Retinal pigment epithelial cell (primary cell): ENCODE data around the gene TRIM52.
"Not testable (repeated sequence)": the region's sequence is repeated elsewhere in the genome, so short reads cannot be mapped to it uniquely, and the experiment has no call there.

Experiments
- DNase-seq: peaks from one replicate; pipeline ENCODE4 v3.0.0-alpha.2; 2010; ENCODE audit warnings: low read depth
- H3K4me3 ChIP-seq: 2 replicates; pipeline ENCODE4 v1.5.1; 2011; ENCODE audit warnings: mild to moderate bottlenecking, low read length, control low read depth, moderate library complexity
- CTCF ChIP-seq: conservative IDR thresholded peaks from 2 replicates; pipeline ENCODE4 v1.5.1; 2011; ENCODE audit warnings: low read depth, low read length, control low read depth, inconsistent platforms

TRIM52 gene

GRCh38 chr5:181260720-181261319 lies at the start of gene TRIM52:
Gene TRIM52, minus strand, starts transcription at chr5:181261143. Its CDS starts 330 bp downstream, at chr5:181260813.
- peak within 1 kb of the TSS; percentile 96 for H3K4me3 ChIP-seq
- DNase-seq = no peak
- no peak for TF ChIP-seq CTCF

- not testable (repeated sequence) for DNase-seq, H3K4me3 ChIP-seq
Observed at GRCh38 chr5:181287331-181287730, 26.4 kb upstream of the TRIM52 start.

- DNase-seq, H3K4me3 ChIP-seq: not testable (repeated sequence)
Observed at GRCh38 chr5:181285962-181286705, 25.2 kb upstream of the TRIM52 start.

- peak; percentile 7 for TF ChIP-seq CTCF
Observed at GRCh38 chr5:181283841-181284755, 23.2 kb upstream of the TRIM52 start.

GRCh38 chr5:181283347-181283746 lies 22.4 kb upstream of the TRIM52 start:
- no peak overlapping the region for H3K4me3 ChIP-seq
- TF ChIP-seq CTCF = no peak
- DNase-seq = no peak

More at GRCh38 chr5:181283841-181284755, 23.2 kb upstream of the TRIM52 start:
- DNase-seq, H3K4me3 ChIP-seq: not testable (repeated sequence)

GRCh38 chr5:181282874-181283273 lies 21.9 kb upstream of the TRIM52 start:
- no peak overlapping the region for H3K4me3 ChIP-seq
- TF ChIP-seq CTCF = no peak
- DNase-seq = no peak

GRCh38 chr5:181282415-181282814 lies 21.5 kb upstream of the TRIM52 start:
- H3K4me3 ChIP-seq, DNase-seq: not testable (repeated sequence)

GRCh38 chr5:181281984-181282316 lies 21.0 kb upstream of the TRIM52 start:
- H3K4me3 ChIP-seq = no peak overlapping the region
- TF ChIP-seq CTCF = no peak

More at GRCh38 chr5:181281984-181282316, 21.0 kb upstream of the TRIM52 start:
- DNase-seq = no peak
